IMR-90 (cell line): Measurements from ENCODE around the gene INF2. TPM values are rescaled to one million over a fixed set of nuclear protein-coding genes. Genes with fewer than 3 reads are reported as not detected.

ENCODE experiments used
- ATAC-seq: fragments of 200-7000 bp; cut with Tn5 transposase; 2 replicates; pipeline ENCODE4 v1.9.1; 2020; ENCODE audit warnings: low read depth, mild to moderate bottlenecking, moderate library complexity
- BruUV-seq: library from RNA; stranded (reverse); fragments of 400-500 nt; replicated peaks from 2 replicates; lab custom pipeline; 2021; lab: Mats Ljungman, UMichigan
- CTCF ChIA-PET: fragments of 300-600 bp; formaldehyde crosslinking; extraction: SDS; loops from one replicate; lab custom pipeline; 2021; ENCODE audit warnings: antibody characterized with exemption; lab: Yijun Ruan, JAX
- POLR2A ChIA-PET: fragments of 300-600 bp; sonication (Branson Sonifier 250); formaldehyde crosslinking; loops from one replicate; lab custom pipeline; 2022; ENCODE audit warnings: antibody characterized with exemption; ENCODE audit not compliant: unreplicated experiment; lab: Charles Lee
- DNase-seq: peaks from one replicate; pipeline ENCODE4 v3.0.0; 2013
- H2AFZ ChIP-seq: replicated peaks from 2 replicates; pipeline ENCODE3; 2013; ENCODE audit warnings: low read length, mild to moderate bottlenecking; ENCODE audit not compliant: poor library complexity
- H2AK5ac ChIP-seq: 2 replicates; pipeline ENCODE4 v1.6.1; 2013; ENCODE audit warnings: low read depth, low read length, inconsistent platforms
- H2AK9ac ChIP-seq: replicated peaks from 2 replicates; pipeline ENCODE3; 2013; ENCODE audit warnings: mild to moderate bottlenecking, low read depth, low read length, moderate library complexity; ENCODE audit not compliant: poor library complexity
- H2BK120ac ChIP-seq: 2 replicates; pipeline ENCODE4 v1.6.1; 2013; ENCODE audit warnings: low read depth, low read length, inconsistent platforms
- H2BK15ac ChIP-seq: 3 replicates; pipeline ENCODE4 v1.6.1; 2013; ENCODE audit warnings: low read depth, low read length, inconsistent platforms
- H2BK20ac ChIP-seq: 2 replicates; pipeline ENCODE4 v1.6.1; 2013; ENCODE audit warnings: low read depth, mild to moderate bottlenecking, inconsistent platforms, low read length, moderate library complexity
- H2BK5ac ChIP-seq: 2 replicates; pipeline ENCODE4 v1.6.1; 2013; ENCODE audit warnings: mild to moderate bottlenecking, low read depth, low read length, inconsistent platforms; ENCODE audit not compliant: poor library complexity, severe bottlenecking
- H3K14ac ChIP-seq: replicated peaks from 2 replicates; pipeline ENCODE4 v1.6.1; 2013; ENCODE audit warnings: low read depth, low read length, inconsistent platforms
- H3K18ac ChIP-seq: 2 replicates; pipeline ENCODE4 v1.6.1; 2013; ENCODE audit warnings: low read depth, low read length, control low read depth
- H3K23ac ChIP-seq: 2 replicates; pipeline ENCODE4 v1.6.1; 2013; ENCODE audit warnings: low read depth, low read length, inconsistent platforms
- H3K27ac ChIP-seq: 2 replicates; pipeline ENCODE4 v1.5.1; 2013; ENCODE audit warnings: mild to moderate bottlenecking, control low read depth, low read length; ENCODE audit not compliant: insufficient read depth
- H3K27me3 ChIP-seq: 2 replicates; pipeline ENCODE4 v1.6.1; 2013; ENCODE audit warnings: low read length; ENCODE audit not compliant: control insufficient read depth, insufficient read depth
- H3K36me3 ChIP-seq: 2 replicates; pipeline ENCODE4 v1.6.1; 2013; ENCODE audit warnings: low read length, mixed read lengths; ENCODE audit not compliant: control insufficient read depth, insufficient read depth
- H3K4ac ChIP-seq: 2 replicates; pipeline ENCODE4 v1.6.1; 2013; ENCODE audit warnings: low read depth, low read length, inconsistent platforms
- H3K4me1 ChIP-seq: 2 replicates; pipeline ENCODE4 v1.6.1; 2013; ENCODE audit warnings: low read length, mixed read lengths; ENCODE audit not compliant: control insufficient read depth, insufficient read depth
- H3K4me2 ChIP-seq: 2 replicates; pipeline ENCODE4 v1.6.1; 2013; ENCODE audit warnings: low read depth, mild to moderate bottlenecking, control low read depth, low read length, moderate library complexity
- H3K4me3 ChIP-seq: 2 replicates; pipeline ENCODE4 v1.5.1; 2013; ENCODE audit warnings: low read depth, mild to moderate bottlenecking, control low read depth, low read length, moderate library complexity; ENCODE audit not compliant: insufficient read depth
- H3K56ac ChIP-seq: 2 replicates; pipeline ENCODE4 v1.6.1; 2013; ENCODE audit warnings: low read length, inconsistent platforms; ENCODE audit not compliant: insufficient read depth; ENCODE audit errors: extremely low read depth
- H3K79me1 ChIP-seq, 2 experiments: 2 replicates each; pipeline ENCODE4 v1.6.1; 2013; ENCODE audit warnings: low read length in 2 of 2, inconsistent platforms in 1 of 2, low read depth in 1 of 2
- H3K9ac ChIP-seq: 2 replicates; pipeline ENCODE4 v1.6.1; 2013; ENCODE audit warnings: low read depth, low read length, control low read depth
- H3K9me1 ChIP-seq: 2 replicates; pipeline ENCODE4 v1.6.1; 2013; ENCODE audit warnings: low read length, inconsistent platforms; ENCODE audit not compliant: insufficient read depth
- H3K9me3 ChIP-seq: 2 replicates; pipeline ENCODE4 v1.6.1; 2013; ENCODE audit warnings: low read length; ENCODE audit not compliant: control insufficient read depth, insufficient read depth
- H4K20me1 ChIP-seq: 2 replicates; pipeline ENCODE4 v1.6.1; 2013; ENCODE audit warnings: low read length, inconsistent platforms; ENCODE audit not compliant: insufficient read depth
- H4K5ac ChIP-seq: 2 replicates; pipeline ENCODE4 v1.6.1; 2013; ENCODE audit warnings: mild to moderate bottlenecking, low read depth, low read length, control low read depth
- H4K8ac ChIP-seq, 2 experiments: 2 replicates each; pipeline ENCODE4 v1.6.1; 2013; ENCODE audit warnings: low read depth in 2 of 2, low read length in 2 of 2, control low read depth in 1 of 2, inconsistent platforms in 1 of 2
- H4K91ac ChIP-seq: 2 replicates; pipeline ENCODE4 v1.6.1; 2013; ENCODE audit warnings: low read depth, low read length, inconsistent platforms; ENCODE audit not compliant: insufficient read depth
- BHLHE40 ChIP-seq: fragments of 150-350 bp; IDR thresholded peaks from 2 replicates; pipeline ENCODE4 v1.6.1; 2016; ENCODE audit warnings: mild to moderate bottlenecking, low read depth, low read length
- CEBPB ChIP-seq: IDR thresholded peaks from 2 replicates; pipeline ENCODE4 v1.6.1; 2012; ENCODE audit warnings: low read depth, low read length, improper control_type of control experiment
- CHD1 ChIP-seq: IDR thresholded peaks from 2 replicates; pipeline ENCODE4 v1.6.1; 2012; ENCODE audit warnings: low read depth, low read length, improper control_type of control experiment
- FOS ChIP-seq: fragments of 150-350 bp; IDR thresholded peaks from 2 replicates; pipeline ENCODE4 v1.6.1; 2016; ENCODE audit warnings: low read depth, low read length
- MAFK ChIP-seq: IDR thresholded peaks from 2 replicates; pipeline ENCODE4 v1.6.1; 2012; ENCODE audit warnings: low read depth, low read length, improper control_type of control experiment
- MAZ ChIP-seq: IDR thresholded peaks from 2 replicates; pipeline ENCODE4 v1.6.1; 2012; ENCODE audit warnings: low read depth, mild to moderate bottlenecking, low read length, improper control_type of control experiment, moderate library complexity, borderline replicate concordance
- MXI1 ChIP-seq: IDR thresholded peaks from 2 replicates; pipeline ENCODE4 v1.6.1; 2012; ENCODE audit warnings: low read depth, mild to moderate bottlenecking, low read length, moderate library complexity, borderline replicate concordance
- NFE2L2 ChIP-seq: fragments of 150-350 bp; IDR thresholded peaks from 2 replicates; pipeline ENCODE4 v1.6.1; 2016; ENCODE audit warnings: low read depth, mild to moderate bottlenecking, low read length
- POLR2A ChIP-seq: IDR thresholded peaks from 2 replicates; pipeline ENCODE4 v1.6.1; 2012; ENCODE audit warnings: mild to moderate bottlenecking, low read depth, low read length
- RAD21 ChIP-seq: IDR thresholded peaks from 2 replicates; pipeline ENCODE4 v1.6.1; 2012; ENCODE audit warnings: low read length, improper control_type of control experiment
- RCOR1 ChIP-seq: IDR thresholded peaks from 2 replicates; pipeline ENCODE4 v1.6.1; 2012; ENCODE audit warnings: mild to moderate bottlenecking, low read length, improper control_type of control experiment; ENCODE audit not compliant: insufficient replicate concordance
- RFX5 ChIP-seq: IDR thresholded peaks from 2 replicates; pipeline ENCODE4 v1.8.0; 2012; ENCODE audit warnings: low read depth, mild to moderate bottlenecking, low read length, moderate library complexity
- SMC3 ChIP-seq: fragments of 150-350 bp; IDR thresholded peaks from 2 replicates; pipeline ENCODE4 v1.6.1; 2016; ENCODE audit warnings: low read depth, mild to moderate bottlenecking, antibody characterized with exemption, low read length, moderate library complexity
- WGBS, 2 experiments: methylation state at CpG; one replicate each; pipeline versions ENCODE4 v1.1.5 to v1.1.7; 2013; ENCODE audit warnings: missing lambda C conversion rate in 2 of 2; ENCODE audit not compliant: insufficient read length in 1 of 2; ENCODE audit errors: extremely low coverage in 2 of 2; 5-methylcytosine and 5-hydroxymethylcytosine counted together
- dilution Hi-C: fragments of 300-500 bp; cut with HindIII; formaldehyde crosslinking; loops from one replicate; pipeline ENCODE4 v1.14.3; 2018; ENCODE audit warnings: low sequenced_read_pairs; ENCODE audit not compliant: unreplicated experiment
- in situ Hi-C: fragments of 300-500 bp; cut with MboI; formaldehyde crosslinking; loops from 3 replicates; pipeline ENCODE4 v1.14.3; 2019; ENCODE audit warnings: low sequenced_read_pairs, inconsistent platforms, mixed read lengths
- intact Hi-C: fragments of 100-400 bp; cut with micrococcal nuclease; formaldehyde crosslinking; loops from 2 replicates; pipeline ENCODE4 v1.10.0; 2022
- polyA plus RNA-seq, 3 experiments: library from polyadenylated mRNA; depleted of rRNA; stranded (reverse); fragments of >200 nt; gene quantifications; 2 replicates each; pipeline ENCODE4 v1.2.3, GENCODE V29; 2012; ENCODE audit warnings: low replicate concordance in 1 of 3
- total RNA-seq: library from RNA; depleted of rRNA; stranded (reverse); fragments of >200 nt; gene quantifications from 2 replicates; pipeline ENCODE4 v1.2.3, GENCODE V29; 2012
- TF ChIP-seq, protein P1 (sequence below): fragments of 150-350 bp; IDR thresholded peaks from 2 replicates; pipeline ENCODE4 v1.6.1; 2017; ENCODE audit warnings: mild to moderate bottlenecking, antibody characterized with exemption, low read length, low read depth
- TF ChIP-seq, protein P2 (sequence below): fragments of 150-350 bp; IDR thresholded peaks from 2 replicates; pipeline ENCODE4 v1.6.1; 2016; ENCODE audit warnings: low read depth, mild to moderate bottlenecking, low read length, moderate library complexity, borderline replicate concordance
- TF ChIP-seq, protein P3 (sequence below): conservative IDR thresholded peaks from 2 replicates; pipeline ENCODE4 v1.5.1; 2012; ENCODE audit warnings: mild to moderate bottlenecking, low read depth, low read length, improper control_type of control experiment

Gene INF2
- total and polyA plus RNA-seq, 2 of the 4 experiments (the other 2 are of a cell fraction): 16.8 to 62.1 TPM

DNA sequence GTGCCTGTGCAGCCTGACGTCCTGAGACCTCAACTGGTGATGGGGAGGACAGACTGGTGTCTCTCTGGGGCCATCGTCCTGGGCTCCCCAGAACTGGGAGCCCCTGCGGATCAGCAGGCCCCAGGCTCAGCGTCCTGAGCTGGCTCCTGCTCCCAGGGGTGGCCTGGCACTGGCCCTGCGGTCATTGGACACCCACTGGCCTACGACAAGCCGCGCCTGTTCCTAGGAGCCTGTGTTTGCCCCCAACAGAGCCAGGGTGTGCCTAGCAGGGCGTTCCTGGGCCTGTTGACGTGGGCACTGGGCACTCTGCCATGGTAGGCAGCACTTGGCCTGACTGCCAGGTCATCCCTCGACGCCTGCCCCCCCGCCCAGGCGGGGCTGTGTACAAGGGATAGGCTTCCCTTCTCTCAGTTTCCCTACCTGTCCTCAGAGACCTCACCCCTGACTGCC, 43.0 kb downstream of the INF2 start:
- dilution Hi-C loops (no loop called here), intact Hi-C loops (no loop called here), in situ Hi-C loops (no loop called here)
- H2AK9ac ChIP-seq: no peak overlapping the region
- H3K4me3 ChIP-seq: no peak overlapping the region
- DNase-seq (no peak), ATAC-seq (no peak)
- H3K4me1 ChIP-seq: peaks cover 15% of the 10 kb centered on the region
- 87% methylated on average over 7 of the region's 14 CpGs; no CpG with 5 or more reads in 1 of the 2 experiments for WGBS, 2 experiments
- CTCF ChIA-PET: no interaction called here
- H3K9me3 ChIP-seq: no peaks in the 10 kb centered on the region
- no peak overlapping the region for H2AK5ac ChIP-seq
- H3K4me2 ChIP-seq: no peak overlapping the region
- no peak overlapping the region for H2BK120ac ChIP-seq
- no peak overlapping the region for H2AFZ ChIP-seq
- POLR2A ChIA-PET: no interaction called here
- TF ChIP-seq BHLHE40 (no peak), MAFK (no peak), CHD1 (no peak), MXI1 (no peak), POLR2A (no peak), FOS (no peak), CEBPB (no peak), RFX5 (no peak), RCOR1 (no peak), RAD21 (no peak), MAZ (no peak), SMC3 (no peak), NFE2L2 (no peak)
- TF ChIP-seq, protein P1, sequence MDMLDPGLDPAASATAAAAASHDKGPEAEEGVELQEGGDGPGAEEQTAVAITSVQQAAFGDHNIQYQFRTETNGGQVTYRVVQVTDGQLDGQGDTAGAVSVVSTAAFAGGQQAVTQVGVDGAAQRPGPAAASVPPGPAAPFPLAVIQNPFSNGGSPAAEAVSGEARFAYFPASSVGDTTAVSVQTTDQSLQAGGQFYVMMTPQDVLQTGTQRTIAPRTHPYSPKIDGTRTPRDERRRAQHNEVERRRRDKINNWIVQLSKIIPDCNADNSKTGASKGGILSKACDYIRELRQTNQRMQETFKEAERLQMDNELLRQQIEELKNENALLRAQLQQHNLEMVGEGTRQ: no peak
- TF ChIP-seq, protein P2, sequence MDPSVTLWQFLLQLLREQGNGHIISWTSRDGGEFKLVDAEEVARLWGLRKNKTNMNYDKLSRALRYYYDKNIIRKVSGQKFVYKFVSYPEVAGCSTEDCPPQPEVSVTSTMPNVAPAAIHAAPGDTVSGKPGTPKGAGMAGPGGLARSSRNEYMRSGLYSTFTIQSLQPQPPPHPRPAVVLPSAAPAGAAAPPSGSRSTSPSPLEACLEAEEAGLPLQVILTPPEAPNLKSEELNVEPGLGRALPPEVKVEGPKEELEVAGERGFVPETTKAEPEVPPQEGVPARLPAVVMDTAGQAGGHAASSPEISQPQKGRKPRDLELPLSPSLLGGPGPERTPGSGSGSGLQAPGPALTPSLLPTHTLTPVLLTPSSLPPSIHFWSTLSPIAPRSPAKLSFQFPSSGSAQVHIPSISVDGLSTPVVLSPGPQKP: no peak
- TF ChIP-seq, protein P3, sequence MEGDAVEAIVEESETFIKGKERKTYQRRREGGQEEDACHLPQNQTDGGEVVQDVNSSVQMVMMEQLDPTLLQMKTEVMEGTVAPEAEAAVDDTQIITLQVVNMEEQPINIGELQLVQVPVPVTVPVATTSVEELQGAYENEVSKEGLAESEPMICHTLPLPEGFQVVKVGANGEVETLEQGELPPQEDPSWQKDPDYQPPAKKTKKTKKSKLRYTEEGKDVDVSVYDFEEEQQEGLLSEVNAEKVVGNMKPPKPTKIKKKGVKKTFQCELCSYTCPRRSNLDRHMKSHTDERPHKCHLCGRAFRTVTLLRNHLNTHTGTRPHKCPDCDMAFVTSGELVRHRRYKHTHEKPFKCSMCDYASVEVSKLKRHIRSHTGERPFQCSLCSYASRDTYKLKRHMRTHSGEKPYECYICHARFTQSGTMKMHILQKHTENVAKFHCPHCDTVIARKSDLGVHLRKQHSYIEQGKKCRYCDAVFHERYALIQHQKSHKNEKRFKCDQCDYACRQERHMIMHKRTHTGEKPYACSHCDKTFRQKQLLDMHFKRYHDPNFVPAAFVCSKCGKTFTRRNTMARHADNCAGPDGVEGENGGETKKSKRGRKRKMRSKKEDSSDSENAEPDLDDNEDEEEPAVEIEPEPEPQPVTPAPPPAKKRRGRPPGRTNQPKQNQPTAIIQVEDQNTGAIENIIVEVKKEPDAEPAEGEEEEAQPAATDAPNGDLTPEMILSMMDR: no peak
- H3K23ac ChIP-seq: no peak overlapping the region
- no TSS peak for BruUV-seq
- H2BK5ac ChIP-seq: no peak overlapping the region
- no peak overlapping the region for H4K8ac ChIP-seq
- no peaks in the 10 kb centered on the region; the same call in 1 of the 2 replicates for H3K27me3 ChIP-seq
- H2BK20ac ChIP-seq: no peak overlapping the region
- H3K18ac ChIP-seq: no peak overlapping the region
- H3K4ac ChIP-seq: no peak overlapping the region
- H3K14ac ChIP-seq: no peak overlapping the region
- no peak overlapping the region for H4K5ac ChIP-seq
- no peaks in the 10 kb centered on the region for H3K79me1 ChIP-seq
- H4K91ac ChIP-seq: no peak overlapping the region
- H3K9me1 ChIP-seq: peaks cover 5% of the 10 kb centered on the region; the same call in 1 of the 2 replicates
- no peak overlapping the region for H2BK15ac ChIP-seq
- no peak overlapping the region for H3K56ac ChIP-seq
- no peaks in the 10 kb centered on the region for H4K20me1 ChIP-seq
- no peak overlapping the region for H3K9ac ChIP-seq
- H3K27ac ChIP-seq: no peak overlapping the region
- H3K36me3 ChIP-seq: no peaks in the 10 kb centered on the region
